ENCODE measurements around the gene LRRC14B. TPM values are rescaled to one million over a fixed set of nuclear protein-coding genes. Genes with fewer than 3 reads are reported as not detected.

Gene LRRC14B
- total RNA-seq, 1 experiment from 2014 or later: not detected

DNA sequence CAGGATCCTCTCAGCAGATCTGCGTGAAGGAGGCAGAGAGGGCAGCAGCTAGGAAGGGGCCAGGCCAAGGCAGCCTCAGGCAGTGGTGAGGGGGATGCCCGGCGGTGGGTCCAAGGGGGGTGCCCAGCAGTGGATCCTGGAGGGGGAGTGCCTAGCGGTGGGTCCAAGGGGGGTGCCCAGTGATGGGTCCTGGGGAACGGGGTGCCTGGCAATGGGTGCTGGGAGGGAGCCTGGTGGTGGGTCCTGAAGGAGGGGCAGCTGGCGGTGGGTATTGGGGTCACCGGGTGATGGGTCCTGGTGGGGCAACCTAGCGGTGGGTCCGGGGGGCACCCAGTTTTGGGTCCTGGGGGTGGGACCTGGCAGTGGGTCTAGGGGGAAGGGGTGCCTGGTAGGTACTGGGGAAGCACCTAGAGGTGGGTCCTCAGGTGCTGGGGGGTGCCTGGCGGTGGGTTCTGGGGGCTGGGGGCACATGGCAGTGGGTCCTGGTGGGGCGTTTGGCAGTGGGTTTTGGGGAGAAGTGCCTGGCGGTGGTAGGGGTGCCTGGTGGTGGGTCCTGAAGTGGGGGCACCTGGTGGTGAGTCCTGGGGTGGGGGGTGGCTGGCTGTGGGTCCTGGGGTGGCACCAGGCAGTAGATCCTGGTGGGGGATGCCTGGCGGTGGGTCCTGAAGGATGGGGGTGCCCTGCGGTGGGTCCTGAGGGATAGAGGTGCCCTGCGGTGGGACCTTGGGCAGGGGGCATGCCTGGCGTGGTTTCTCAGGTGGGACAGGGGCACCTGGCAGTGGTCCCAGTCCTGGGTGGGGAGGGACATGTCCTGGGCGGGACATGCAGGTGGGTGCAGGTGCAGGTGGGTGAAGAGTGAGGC, 1.9 kb downstream of the LRRC14B start:
- Histone ChIP-seq H3K36me3 (ENCODE audit: insufficient read depth, low read length, poor library complexity, severe bottlenecking) (no peaks in the 10 kb centered on the region), H3K4me1 (ENCODE audit: insufficient read depth, low read length, poor library complexity, severe bottlenecking) (peaks cover 2% of the 10 kb centered on the region), H3K9me3 (ENCODE audit: low read depth, low read length, poor library complexity, severe bottlenecking) (no peaks in the 10 kb centered on the region), H3K27me3 (replicated peaks; ENCODE audit: insufficient read depth, low read depth, low read length, poor library complexity) (no peaks in the 10 kb centered on the region), H3K27ac (ENCODE audit: low read depth, low read length, poor library complexity, severe bottlenecking) (no peak overlapping the region), H3K4me3 (ENCODE audit: low read depth, low read length, poor library complexity, severe bottlenecking) (no peak overlapping the region)
- no TSS peak for BruUV-seq (replicated peaks)
- POLR2A ChIA-PET (ENCODE audit: low non-redundant PET): no interaction called here
- intact Hi-C loops (cut with micrococcal nuclease; ENCODE audit: unreplicated experiment): no loop called here
- DNase-seq (ENCODE audit: low spot score): no peak
- CTCF ChIA-PET: no interaction called here
- TF ChIP-seq, protein P1, sequence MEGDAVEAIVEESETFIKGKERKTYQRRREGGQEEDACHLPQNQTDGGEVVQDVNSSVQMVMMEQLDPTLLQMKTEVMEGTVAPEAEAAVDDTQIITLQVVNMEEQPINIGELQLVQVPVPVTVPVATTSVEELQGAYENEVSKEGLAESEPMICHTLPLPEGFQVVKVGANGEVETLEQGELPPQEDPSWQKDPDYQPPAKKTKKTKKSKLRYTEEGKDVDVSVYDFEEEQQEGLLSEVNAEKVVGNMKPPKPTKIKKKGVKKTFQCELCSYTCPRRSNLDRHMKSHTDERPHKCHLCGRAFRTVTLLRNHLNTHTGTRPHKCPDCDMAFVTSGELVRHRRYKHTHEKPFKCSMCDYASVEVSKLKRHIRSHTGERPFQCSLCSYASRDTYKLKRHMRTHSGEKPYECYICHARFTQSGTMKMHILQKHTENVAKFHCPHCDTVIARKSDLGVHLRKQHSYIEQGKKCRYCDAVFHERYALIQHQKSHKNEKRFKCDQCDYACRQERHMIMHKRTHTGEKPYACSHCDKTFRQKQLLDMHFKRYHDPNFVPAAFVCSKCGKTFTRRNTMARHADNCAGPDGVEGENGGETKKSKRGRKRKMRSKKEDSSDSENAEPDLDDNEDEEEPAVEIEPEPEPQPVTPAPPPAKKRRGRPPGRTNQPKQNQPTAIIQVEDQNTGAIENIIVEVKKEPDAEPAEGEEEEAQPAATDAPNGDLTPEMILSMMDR (conservative IDR thresholded peaks at IDR 0.05; ENCODE audit: low read depth, low read length): no peak
- no peak for TF ChIP-seq EZH2 (IDR thresholded peaks at IDR 0.05; ENCODE audit: borderline replicate concordance, low read depth, low read length, poor library complexity, severe bottlenecking)

GRCh38 chr5:194102-194501, 2.8 kb downstream of the LRRC14B start:
- Histone ChIP-seq H3K4me1 (ENCODE audit: insufficient read depth, low read length, poor library complexity, severe bottlenecking) (no peaks in the 10 kb centered on the region), H3K4me3 (ENCODE audit: low read depth, low read length, poor library complexity, severe bottlenecking) (no peak overlapping the region), H3K9me3 (ENCODE audit: low read depth, low read length, poor library complexity, severe bottlenecking) (no peaks in the 10 kb centered on the region), H3K36me3 (ENCODE audit: insufficient read depth, low read length, poor library complexity, severe bottlenecking) (no peaks in the 10 kb centered on the region), H3K27ac (ENCODE audit: low read depth, low read length, poor library complexity, severe bottlenecking) (no peak overlapping the region), H3K27me3 (replicated peaks; ENCODE audit: insufficient read depth, low read depth, low read length, poor library complexity) (no peaks in the 10 kb centered on the region)
- TF ChIP-seq, protein P1 (conservative IDR thresholded peaks at IDR 0.05; ENCODE audit: low read depth, low read length): no peak
- ChIA-PET POLR2A (ENCODE audit: low non-redundant PET) (interaction anchor here (1.0 kb wide), 1 partner anchor 24 kb away, joined by 3 read pairs; the partner anchor contains the start of gene SDHA), CTCF (no interaction called here)
- DNase-seq (ENCODE audit: low spot score): no peak
- no TSS peak for BruUV-seq (replicated peaks)
- intact Hi-C loops (cut with micrococcal nuclease; ENCODE audit: unreplicated experiment): no loop called here

- no peak for DNase-seq (ENCODE audit: low spot score)
- Histone ChIP-seq H3K36me3 (ENCODE audit: insufficient read depth, low read length, poor library complexity, severe bottlenecking) (no peaks in the 10 kb centered on the region), H3K4me1 (ENCODE audit: insufficient read depth, low read length, poor library complexity, severe bottlenecking) (no peaks in the 10 kb centered on the region), H3K9me3 (ENCODE audit: low read depth, low read length, poor library complexity, severe bottlenecking) (no peaks in the 10 kb centered on the region), H3K4me3 (ENCODE audit: low read depth, low read length, poor library complexity, severe bottlenecking) (no peak overlapping the region), H3K27me3 (replicated peaks; ENCODE audit: insufficient read depth, low read depth, low read length, poor library complexity) (no peaks in the 10 kb centered on the region), H3K27ac (ENCODE audit: low read depth, low read length, poor library complexity, severe bottlenecking) (no peak overlapping the region)
- intact Hi-C loops (cut with micrococcal nuclease; ENCODE audit: unreplicated experiment): no loop called here
- BruUV-seq (replicated peaks): no TSS peak
- ChIA-PET POLR2A (ENCODE audit: low non-redundant PET) (interaction anchor here (1.0 kb wide), 1 partner anchor 24 kb away, joined by 3 read pairs; the partner anchor contains the start of gene SDHA), CTCF (no interaction called here)
- TF ChIP-seq, protein P1 (conservative IDR thresholded peaks at IDR 0.05; ENCODE audit: low read depth, low read length): no peak
- no peak for TF ChIP-seq EZH2 (IDR thresholded peaks at IDR 0.05; ENCODE audit: borderline replicate concordance, low read depth, low read length, poor library complexity, severe bottlenecking)
These were observed 3.4 kb downstream of the LRRC14B start for GRCh38 chr5:194603-195209.

Measured in A673 (cell line).